RWPE1 (cell line): ENCODE results near the gene TGDS.

ENCODE experiments used
- CTCF ChIA-PET: fragments of 350-600 bp; sonication (Branson Sonifier 250); formaldehyde crosslinking; extraction: SDS; loops from one replicate; lab custom pipeline; 2021; lab: Yijun Ruan, JAX
- POLR2A ChIA-PET: fragments of 400-600 bp; formaldehyde crosslinking; extraction: SDS; loops from one replicate; lab custom pipeline; 2020; ENCODE audit warnings: antibody characterized with exemption; ENCODE audit not compliant: low non-redundant PET; lab: Yijun Ruan, JAX
- DNase-seq: peaks from one replicate; pipeline ENCODE4 v3.0.0; 2012; ENCODE audit warnings: low spot score
- H3K27ac ChIP-seq: fragments of 450-650 bp; 2 replicates; pipeline ENCODE4 v1.5.1; 2017
- CTCF ChIP-seq: fragments of 450-650 bp; conservative IDR thresholded peaks from 2 replicates; pipeline ENCODE4 v1.5.1; 2017; ENCODE audit warnings: low read depth, mild to moderate bottlenecking

TGDS gene

GRCh38 chr13:94557684-94558235, 38.2 kb downstream of the TGDS start:
- ChIA-PET CTCF (no interaction called here), POLR2A (no interaction called here)
- no peak overlapping the region for H3K27ac ChIP-seq
- no peak for TF ChIP-seq CTCF
- DNase-seq, result no peak

GRCh38 chr13:94556621-94557020, 39.3 kb downstream of the TGDS start:
- DNase-seq, result no peak
- CTCF ChIA-PET, result interaction anchor here (0.6 kb wide), 1 partner anchor 442 kb away, joined by 3 read pairs; no protein-coding TSS in a partner anchor
- TF ChIP-seq CTCF, result no peak
- H3K27ac ChIP-seq, result no peak overlapping the region
- POLR2A ChIA-PET, result no interaction called here

- TF ChIP-seq CTCF, result no peak
- no peak overlapping the region for H3K27ac ChIP-seq
- ChIA-PET CTCF (interaction anchor here (0.6 kb wide), 1 partner anchor 442 kb away, joined by 3 read pairs; no protein-coding TSS in a partner anchor), POLR2A (no interaction called here)
- no peak for DNase-seq
These were observed 39.9 kb downstream of the TGDS start for GRCh38 chr13:94556041-94556440.

- no peak for DNase-seq
- H3K27ac ChIP-seq, result no peak overlapping the region
- no peak for TF ChIP-seq CTCF
- ChIA-PET CTCF (no interaction called here), POLR2A (no interaction called here)
These were observed 42.2 kb downstream of the TGDS start for GRCh38 chr13:94553766-94554165.

DNA sequence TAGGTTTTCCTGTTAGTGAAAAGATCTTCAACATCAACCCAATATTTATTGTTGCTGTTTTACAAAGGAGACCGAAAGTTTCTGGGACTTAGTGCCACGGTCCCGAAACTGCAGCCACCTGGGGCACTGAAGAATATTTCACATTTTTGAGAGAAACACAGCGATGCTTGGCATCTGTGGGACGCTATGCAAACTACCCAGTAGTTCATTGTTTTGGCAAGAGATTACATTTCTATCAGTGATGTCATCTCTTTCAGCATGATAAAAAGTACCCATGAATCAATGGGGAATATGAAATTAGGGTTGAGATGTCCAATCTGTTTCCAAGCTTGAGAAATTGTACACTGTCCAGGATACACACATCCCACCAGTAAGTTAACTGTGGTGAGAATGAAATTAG, 43.9 kb downstream of the TGDS start:
- CTCF ChIA-PET, result no interaction called here
- no peak overlapping the region for H3K27ac ChIP-seq
- POLR2A ChIA-PET, result no interaction called here
- TF ChIP-seq CTCF, result no peak
- DNase-seq, result no peak

GRCh38 chr13:94550062-94550738, 45.8 kb downstream of the TGDS start:
- peak; percentile 74 for DNase-seq
- H3K27ac ChIP-seq, result peak overlapping the region; percentile 98
- no peak for TF ChIP-seq CTCF
- ChIA-PET CTCF (interaction anchor here (0.6 to 1.0 kb wide), 3 partner anchors 46 to 86 kb away, joined by 3 read pairs; partner anchors contain the start of gene TGDS), POLR2A (no interaction called here)
